Ramos (cell line): ENCODE results near the gene LRSAM1.

Source experiments
- in situ Hi-C: fragments of 300-500 bp; cut with MboI; formaldehyde crosslinking; loops from one replicate; pipeline ENCODE4 v1.14.3; 2022; ENCODE audit warnings: low sequenced_read_pairs; ENCODE audit not compliant: unreplicated experiment

The LRSAM1 gene

DNA sequence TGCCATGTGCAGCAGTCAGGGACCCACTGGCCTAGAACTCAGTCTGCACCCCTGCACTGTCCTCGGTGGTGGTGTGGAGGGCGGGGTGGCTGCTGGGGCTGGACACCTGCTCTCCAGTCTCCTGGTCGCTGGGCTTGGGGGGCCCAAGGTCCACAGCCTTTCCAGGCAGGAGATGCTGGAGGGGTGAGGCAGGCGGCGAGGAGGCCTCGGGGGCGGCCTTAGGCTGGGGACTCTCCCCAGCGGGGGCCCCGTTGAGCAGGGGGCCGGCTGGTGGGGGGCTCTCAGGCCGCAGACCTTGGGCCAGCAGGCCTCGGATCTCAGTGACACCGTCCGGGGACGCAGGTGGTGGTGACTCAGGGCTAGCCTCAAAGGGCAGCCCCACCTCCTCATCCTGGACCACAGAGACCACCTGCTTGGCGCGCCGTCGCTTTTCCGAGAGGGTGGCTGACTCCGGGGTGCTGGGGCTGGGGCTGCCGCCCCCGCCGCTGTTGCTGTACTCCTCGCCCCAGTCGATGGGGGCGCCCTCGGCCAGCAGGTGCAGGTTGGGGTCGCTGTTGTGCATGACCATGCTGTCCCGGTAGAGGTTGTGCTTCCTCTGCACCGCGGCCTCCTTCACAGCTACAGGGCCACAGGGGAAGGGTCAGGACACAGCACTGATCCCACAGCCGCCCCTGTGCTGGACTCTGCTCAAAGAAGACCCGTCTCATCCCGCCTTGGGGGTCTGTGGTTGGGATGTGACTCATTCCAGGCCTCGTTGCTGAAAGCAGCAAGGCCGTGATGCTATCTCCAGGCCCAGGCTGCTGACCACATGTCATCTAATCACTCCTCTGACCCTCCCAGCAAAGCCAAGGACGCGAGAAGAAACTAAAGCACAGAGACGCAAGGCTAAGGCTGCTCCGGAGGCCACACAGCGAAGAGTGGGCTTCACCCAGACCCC, 55.8 kb downstream of the LRSAM1 start:
- in situ Hi-C loops = loop anchor here (25.0 kb wide), 1 partner anchor 355 kb away; the partner anchor contains the start of gene ENG

DNA sequence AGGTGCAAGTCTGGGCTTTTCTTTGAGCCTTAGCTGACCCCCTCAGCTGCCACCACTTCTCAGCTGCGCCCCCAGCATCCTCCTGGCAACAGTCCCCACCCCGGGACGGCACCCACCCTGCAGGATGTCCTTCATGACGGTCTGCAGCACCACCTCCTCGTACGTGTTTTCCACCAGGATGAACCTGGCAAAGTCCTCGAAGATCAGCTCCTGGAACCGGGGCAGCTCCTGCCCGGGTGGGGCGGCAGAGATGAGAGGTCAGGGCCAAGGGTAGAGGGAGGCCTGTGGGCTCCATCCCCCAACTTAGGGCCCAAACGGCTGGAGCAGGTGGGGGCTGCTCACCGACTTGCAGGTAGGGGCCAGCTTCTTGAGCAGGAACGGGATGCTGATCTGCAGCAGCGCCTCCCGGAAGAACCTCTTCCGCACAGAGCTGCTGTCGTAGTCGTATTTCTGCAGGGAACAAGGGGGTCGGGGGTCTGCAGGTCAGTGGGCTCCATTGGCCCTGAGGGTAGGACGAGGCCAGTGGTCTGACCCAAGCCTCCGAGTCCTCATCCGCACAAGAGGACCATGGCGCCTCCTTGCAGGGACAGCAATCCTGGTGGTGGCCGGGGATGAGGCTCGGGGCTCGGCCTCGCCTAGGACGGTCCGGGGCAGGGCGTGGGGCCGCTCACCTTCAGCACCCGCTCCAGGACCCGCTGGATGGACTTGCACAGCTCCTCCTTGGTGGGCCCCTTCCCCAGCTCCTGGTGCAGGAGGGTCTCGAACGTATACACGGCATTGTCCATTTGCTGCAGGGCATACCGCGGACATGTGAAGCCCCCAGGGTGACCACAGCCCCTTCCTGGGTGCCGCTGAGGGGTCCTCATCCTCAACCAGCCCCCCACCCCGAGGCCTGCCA, 56.7 kb downstream of the LRSAM1 start:
- in situ Hi-C loops = loop anchor here (25.0 kb wide), 1 partner anchor 354 kb away; the partner anchor contains the start of gene ENG

DNA sequence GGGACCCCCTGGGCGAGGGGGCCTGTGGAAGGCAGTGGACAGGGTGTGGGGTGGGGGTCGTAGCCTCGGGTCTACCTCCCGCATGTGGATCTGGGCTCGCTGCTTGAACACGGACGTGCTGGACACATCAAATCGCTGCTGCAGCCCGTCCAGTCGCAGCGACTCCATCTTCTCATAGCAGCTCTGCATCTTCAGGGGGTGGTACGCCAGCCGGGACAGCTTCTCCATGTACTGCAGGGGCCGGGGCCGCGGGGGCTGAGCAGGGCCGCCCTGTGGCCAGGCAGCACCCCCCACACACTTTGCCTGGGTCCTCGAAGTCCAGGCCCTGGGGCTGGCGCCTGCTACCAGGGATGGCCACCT, 57.6 kb downstream of the LRSAM1 start:
- in situ Hi-C loops = loop anchor here (25.0 kb wide), 1 partner anchor 353 kb away; the partner anchor contains the start of gene ENG

DNA sequence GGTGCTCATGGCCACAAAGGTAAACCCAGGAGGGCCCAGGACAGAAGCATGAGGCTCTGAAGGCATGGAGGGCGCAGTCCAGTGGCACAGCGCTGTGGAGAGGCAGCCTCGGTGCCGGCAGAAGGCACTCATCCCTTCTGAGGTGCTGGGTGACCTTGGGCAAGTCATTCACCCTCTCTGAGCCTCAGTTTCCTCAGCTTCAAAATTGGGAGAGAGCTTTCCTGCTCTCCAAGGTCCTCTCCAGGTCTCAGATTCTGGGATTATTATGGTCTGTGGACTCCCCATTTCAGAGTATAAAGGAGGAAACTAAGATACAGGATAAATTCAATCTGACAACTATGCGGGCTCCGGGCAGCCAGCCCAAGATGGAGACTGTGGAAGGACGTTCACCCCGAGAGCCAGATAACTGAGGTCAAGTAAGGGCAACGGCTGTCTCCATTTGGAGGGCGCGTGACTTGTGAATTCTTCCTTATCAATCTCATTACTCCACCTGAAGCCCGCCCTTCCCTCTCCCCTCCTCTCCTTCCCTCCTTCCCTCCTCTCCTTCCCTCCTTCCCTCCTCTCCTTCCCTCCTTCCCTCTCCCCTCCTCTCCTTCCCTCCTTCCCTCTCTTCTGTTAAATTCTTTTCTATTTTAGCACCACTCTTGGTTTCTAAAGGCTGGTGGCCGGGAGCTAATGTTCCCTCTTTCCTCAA, 58.1 kb downstream of the LRSAM1 start:
- in situ Hi-C loops = loop anchor here (25.0 kb wide), 1 partner anchor 353 kb away; the partner anchor contains the start of gene ENG

DNA sequence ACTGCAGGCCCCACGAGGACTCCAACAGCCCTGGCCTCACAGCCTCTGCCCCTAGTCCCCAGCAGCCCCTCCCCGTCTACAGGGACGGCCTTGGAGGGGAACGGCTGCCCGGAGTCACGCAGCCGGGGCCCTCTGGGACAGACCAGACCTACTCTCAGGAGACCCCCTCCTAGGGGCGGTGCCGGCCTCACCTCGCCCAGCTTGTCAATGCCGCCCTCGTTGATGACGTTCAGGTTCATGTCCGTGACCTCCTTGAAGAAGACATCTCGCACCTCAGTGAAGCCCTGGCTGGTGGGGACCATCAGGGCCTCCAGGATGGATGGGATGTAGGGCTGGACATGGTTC, 58.6 kb downstream of the LRSAM1 start:
- in situ Hi-C loops = loop anchor here (25.0 kb wide), 1 partner anchor 352 kb away; the partner anchor contains the start of gene ENG

DNA sequence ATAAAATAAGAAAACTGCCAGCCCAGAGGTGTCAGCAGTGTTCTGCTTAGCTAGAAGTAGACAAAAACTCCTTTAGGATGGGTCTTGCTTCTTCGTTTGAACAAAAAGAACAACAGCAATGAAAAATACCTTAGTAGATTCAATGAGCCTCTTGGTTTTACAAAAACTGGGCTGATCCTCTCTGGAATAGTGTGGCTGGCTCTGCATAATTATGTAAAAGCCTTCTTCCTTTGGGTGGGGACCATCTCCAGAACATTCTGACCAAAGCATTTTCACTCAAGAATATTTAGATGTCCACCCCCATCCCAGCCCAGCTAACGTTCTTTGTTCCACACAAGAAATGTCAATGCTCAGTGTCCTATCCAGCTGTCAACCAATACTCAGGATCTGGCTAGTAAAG, 63.2 kb downstream of the LRSAM1 start:
- in situ Hi-C loops = loop anchor here (25.0 kb wide), 1 partner anchor 348 kb away; the partner anchor contains the start of gene ENG

DNA sequence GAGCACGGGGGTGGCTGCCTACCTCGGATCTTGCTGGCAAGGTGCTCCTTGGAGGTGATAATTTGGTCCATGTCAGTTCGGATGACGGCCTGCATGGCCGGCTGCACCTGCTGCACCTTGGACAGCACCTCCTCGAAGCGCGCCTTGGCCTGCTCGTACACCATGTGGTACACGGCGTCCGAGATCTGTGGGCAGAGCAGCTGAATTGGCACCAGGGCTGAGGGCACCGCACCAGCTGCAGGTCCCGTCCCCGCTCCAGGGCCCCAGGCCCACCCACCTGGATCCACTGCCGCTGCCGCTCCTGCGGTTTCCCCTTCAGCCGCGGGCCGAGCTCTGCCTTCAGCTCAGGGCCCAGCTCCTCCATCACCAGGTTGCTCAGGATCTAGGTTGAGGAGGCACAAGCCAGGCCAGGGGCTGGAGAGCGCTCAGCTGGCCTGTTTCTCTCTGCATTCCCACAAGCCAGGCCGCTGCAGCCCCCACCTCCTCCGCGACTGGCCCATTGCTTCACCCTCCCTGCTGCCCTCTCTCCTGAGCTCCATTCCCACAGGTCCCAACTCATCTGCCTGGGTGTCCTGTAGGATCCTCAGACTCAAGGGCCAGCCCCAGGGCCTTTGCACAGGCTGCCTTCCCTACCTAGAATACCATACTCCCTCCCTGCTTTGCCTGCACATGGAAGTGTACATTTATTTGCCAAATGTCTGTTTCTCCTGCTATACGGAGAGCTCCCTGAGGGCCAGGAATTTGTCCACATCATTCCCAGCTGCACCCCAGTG, 65.7 kb downstream of the LRSAM1 start:
- in situ Hi-C loops = loop anchor here (25.0 kb wide), 1 partner anchor 345 kb away; the partner anchor contains the start of gene ENG

DNA sequence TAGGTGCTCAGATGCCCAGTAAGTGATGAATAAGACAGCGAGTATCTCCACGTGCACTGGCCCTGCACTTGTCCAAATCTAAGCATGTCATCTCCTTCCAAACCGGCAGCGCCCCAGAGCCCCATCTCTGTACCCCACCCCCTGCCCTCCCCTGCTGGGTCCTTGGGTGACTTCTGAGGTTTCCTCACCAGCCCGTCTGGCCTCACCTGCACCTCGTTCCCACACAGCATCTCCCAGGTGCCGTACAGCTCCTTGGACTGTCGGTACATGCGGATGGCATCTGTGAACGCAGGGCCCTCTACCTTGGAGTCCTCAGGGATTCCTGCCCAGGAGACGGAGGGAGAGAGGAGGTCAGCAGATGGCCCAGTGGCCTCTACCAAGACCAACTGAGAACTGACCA, 66.3 kb downstream of the LRSAM1 start:
- in situ Hi-C loops = loop anchor here (25.0 kb wide), 1 partner anchor 345 kb away; the partner anchor contains the start of gene ENG

DNA sequence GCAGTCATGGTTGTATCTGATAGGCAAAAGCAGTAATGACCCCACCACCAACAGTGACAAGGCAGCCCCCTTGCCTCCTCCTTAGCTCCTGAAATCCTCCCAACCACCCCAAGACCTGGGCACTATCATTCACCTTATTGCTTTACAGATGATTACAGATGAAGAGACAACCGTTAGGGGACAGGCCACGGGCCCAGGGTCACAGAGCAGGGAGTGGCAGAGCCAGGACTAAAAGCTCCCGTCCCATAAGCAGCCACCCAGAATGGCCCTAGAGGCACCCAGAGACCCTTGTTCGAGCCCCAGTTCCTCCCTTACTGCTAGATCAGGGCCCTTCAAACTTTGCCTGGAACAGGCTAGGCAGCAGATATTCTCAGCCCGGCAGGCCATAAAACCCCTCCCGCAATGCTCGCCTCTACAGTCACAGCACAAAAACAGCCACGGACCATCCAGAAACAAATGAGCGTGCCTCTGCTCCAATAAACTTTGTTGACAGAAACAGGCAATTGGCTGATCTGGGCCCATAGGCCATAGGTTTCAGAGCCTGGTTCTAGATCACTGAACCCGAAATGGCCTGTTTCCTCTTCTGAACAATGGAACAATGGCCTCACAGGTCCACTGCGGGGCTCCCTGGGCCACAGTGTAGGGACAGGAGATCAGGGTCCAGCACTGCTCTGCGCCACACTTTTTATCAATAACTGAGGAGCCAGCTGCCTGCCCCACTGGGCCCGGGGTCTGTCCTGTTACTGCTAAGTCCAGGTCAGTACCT, 67.0 kb downstream of the LRSAM1 start:
- in situ Hi-C loops = loop anchor here (25.0 kb wide), 1 partner anchor 344 kb away; the partner anchor contains the start of gene ENG

DNA sequence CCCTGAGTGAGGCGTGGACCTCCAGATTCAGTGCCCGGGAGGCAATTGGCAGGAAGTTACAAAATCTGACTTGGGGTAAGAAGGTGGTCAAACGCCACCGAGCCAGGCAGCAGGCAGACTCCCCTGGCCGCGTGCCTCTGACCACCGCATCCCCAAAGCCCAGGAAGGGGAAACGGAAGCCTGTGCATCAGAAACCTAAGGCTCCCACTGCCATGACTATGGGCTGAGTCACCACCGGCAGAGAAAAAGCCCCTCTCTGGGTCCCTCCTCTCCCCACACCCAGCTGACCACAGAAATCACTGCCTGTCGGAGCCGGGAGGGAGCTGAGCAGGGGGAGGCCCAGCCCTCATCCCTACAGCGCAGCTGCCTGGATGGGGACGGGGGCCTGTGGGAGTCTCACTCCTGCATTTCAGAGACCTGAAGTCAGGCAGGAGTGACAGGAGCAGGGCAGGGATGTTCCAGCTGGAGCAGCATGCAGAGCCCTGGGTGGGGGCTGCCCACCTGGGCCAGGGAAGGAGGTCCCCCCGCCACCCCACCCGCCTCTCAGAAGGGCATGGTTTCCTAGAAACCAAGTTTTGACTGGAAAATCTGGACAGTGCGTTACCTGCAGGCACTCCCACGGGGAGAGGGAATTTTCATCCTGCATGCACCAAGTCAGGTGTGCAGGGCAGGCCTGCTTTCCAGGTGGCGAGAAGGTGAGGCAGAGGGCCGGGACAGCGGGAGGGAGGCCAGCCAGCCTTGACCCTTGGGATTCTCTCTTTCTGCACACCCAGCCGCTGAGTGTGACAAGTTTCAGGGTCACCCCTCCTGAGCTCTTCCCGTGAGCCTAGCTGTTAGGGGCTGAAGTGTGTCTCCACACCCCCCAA, 68.2 kb downstream of the LRSAM1 start:
- in situ Hi-C loops = loop anchor here (25.0 kb wide), 1 partner anchor 343 kb away; the partner anchor contains the start of gene ENG

DNA sequence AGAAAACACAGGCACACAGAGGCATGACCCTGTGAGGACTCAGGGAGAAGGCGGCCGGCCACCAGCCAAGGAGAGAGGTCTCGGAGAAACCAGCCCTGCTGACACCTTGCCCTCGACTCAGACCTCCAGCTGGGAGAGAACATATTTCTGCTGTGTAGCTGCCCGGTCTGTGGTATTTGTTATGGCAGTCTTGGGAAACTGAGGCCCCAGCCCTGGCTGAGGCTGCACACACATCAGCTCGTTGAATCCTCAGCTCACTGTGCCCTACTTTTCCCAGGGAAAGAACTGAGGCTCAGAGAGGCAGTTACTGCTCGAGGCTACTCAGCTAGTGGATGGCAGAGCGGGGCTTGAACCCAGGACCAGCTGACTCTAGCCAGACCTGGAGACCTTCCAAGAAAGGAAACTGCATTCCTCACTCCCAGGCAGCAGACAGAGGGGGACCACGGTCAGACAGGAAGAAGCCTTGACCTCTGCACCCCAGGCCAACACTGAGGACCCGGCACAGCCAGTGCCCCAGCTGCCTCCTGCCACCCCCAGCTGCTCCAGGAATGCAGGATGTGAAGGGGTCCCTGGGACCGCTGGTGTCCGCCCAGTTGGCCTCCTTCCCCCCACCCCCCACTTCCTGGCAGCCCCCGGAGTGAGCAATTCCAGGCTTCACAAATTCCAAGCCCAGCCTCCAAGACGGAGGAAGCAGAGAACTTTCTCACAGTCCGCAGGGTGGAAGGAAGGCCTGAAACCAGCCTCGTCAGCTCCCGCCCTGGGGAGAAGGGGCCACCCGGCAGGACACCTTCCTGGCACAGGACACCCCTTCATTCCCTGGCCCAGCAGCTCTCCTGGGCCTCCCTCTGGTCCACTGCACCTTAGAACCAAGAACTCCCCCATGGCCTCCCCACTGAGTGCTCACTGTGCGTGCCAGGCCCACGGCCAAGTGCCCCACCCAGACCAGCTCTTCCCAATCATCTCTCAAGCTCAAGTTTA, 69.9 kb downstream of the LRSAM1 start:
- in situ Hi-C loops = loop anchor here (25.0 kb wide), 1 partner anchor 341 kb away; the partner anchor contains the start of gene ENG

DNA sequence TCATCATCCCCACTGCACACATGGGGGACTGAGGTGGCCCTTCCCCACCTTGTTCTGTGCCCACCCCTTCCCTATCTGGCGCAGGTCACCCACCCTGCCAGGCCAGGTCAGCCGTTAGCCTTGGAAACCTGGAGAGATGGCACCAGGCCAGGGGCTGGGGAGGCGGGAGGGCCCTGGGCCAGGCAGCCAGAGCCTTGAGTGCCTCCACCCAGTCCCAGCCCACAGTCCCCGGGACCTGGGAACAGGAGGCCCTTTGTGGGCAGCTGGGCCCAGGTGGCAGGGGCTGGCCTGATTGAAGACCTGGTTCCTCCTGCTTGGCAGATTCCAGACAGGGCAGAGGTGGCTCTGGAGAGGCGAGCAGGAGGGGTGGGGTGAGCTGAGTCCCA, 70.6 kb downstream of the LRSAM1 start:
- in situ Hi-C loops = loop anchor here (25.0 kb wide), 1 partner anchor 340 kb away; the partner anchor contains the start of gene ENG

DNA sequence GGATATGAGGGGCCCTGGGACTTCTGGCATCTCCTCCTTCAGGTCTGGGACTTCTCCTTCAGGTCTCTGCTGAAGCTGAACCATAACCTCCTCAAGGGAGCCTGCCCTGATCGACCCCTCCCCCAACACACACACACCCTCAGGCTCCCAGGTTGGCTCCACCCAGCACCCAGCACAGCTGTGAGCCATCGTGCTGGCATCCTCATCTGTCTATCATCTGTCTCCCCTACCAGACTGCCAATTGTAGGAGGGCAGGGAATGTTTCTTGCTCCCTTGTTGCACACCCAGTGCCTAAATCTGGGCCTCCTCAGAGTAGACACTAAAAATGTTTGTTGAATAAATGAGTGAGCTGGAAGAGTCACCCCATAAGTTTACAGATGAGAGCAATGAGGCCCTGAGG, 71.4 kb downstream of the LRSAM1 start:
- in situ Hi-C loops = loop anchor here (25.0 kb wide), 1 partner anchor 340 kb away; the partner anchor contains the start of gene ENG

DNA sequence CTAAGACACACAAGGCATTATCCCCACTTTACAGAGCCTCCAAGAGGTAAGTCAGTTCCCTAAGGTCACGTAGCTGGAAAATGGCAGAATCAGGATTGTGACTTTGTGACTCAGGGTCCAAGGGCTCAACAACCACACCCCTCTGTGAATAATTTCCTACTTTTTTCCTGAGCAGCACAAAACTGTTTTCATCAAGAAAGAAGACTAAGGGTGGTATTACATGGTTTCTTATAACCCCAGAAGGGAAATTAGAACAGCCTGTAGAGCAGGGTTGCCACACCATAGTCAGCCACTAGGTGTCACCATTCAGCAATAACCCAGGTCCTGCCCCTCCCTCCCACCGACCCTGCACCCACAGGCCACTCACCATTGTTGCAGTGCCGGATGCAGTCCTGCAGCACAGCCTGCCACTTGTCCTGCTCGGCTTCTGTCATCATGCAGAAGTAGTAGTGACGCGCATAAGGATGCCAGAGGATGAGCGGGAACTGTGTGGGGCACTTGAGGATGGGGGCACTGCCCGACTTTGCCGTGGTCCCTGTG, 72.1 kb downstream of the LRSAM1 start:
- in situ Hi-C loops = loop anchor here (25.0 kb wide), 1 partner anchor 339 kb away; the partner anchor contains the start of gene ENG

DNA sequence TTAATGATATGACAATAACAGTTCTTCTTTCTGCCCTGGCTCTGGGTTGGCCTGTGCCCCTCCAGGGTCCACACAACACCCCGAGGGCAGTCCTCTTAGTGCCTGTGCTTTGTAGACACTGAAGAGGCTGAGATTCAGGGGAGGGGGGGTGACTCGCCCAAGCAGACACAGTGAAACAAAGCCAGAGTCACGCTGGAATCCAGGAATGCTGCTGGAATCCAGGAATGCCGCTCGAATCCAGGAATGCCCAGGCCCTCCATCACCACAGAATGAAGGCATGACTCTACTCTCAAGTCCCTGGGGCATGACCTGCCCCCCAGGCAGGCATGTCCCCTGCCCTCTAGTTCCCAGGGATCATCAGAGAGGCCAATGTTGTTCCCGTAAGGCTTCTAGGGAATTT, 73.1 kb downstream of the LRSAM1 start:
- in situ Hi-C loops = loop anchor here (25.0 kb wide), 1 partner anchor 338 kb away; the partner anchor contains the start of gene ENG
